GM12878 (cell line): ENCODE results near the gene RASGRP2. TPM values are rescaled to one million over a fixed set of nuclear protein-coding genes. Genes with fewer than 3 reads are reported as not detected.
A peak's percentile ranks its signal among the peaks of the same experiment; 100 is the strongest.

Experiments
- ATAC-seq: fragments of 200-7000 bp; cut with Tn5 transposase; 3 replicates; pipeline ENCODE4 v1.9.1; 2020; ENCODE audit warnings: mild to moderate bottlenecking, moderate library complexity
- BruUV-seq: library from RNA; stranded (reverse); fragments of 400-500 nt; replicated peaks from 2 replicates; lab custom pipeline; 2021; lab: Mats Ljungman, UMichigan
- CTCF ChIA-PET: fragments of 300-600 bp; sonication (Branson Sonifier 250); formaldehyde crosslinking; extraction: SDS; loops from one replicate; lab custom pipeline; 2021; ENCODE audit warnings: inconsistent platforms; lab: Yijun Ruan, JAX
- POLR2A ChIA-PET: fragments of 350-600 bp; formaldehyde crosslinking; extraction: SDS; loops from one replicate; lab custom pipeline; 2021; ENCODE audit warnings: inconsistent platforms; lab: Charles Lee
- RAD21 ChIA-PET: fragments of 300-600 bp; sonication (Branson Sonifier 250); formaldehyde crosslinking; loops from one replicate; lab custom pipeline; 2023; ENCODE audit warnings: antibody characterized with exemption; ENCODE audit not compliant: unreplicated experiment; lab: Charles Lee
- SMC1A ChIA-PET: fragments of 300-600 bp; sonication (Branson Sonifier 250); formaldehyde crosslinking; loops from one replicate; lab custom pipeline; 2023; ENCODE audit not compliant: unreplicated experiment, uncharacterized antibody; lab: Charles Lee
- DNase-seq: peaks from one replicate; pipeline ENCODE4 v3.0.0-alpha.2; 2011; ENCODE audit warnings: low read depth, low spot score
- FAIRE-seq: peaks from 3 replicates; lab custom pipeline; 2011; peaks lifted over from hg19 to GRCh38; lab: Jason Lieb, UNC
- H2AFZ ChIP-seq: 2 replicates; pipeline ENCODE4 v1.6.0; 2011; ENCODE audit warnings: low read depth, low read length, control low read depth; ENCODE audit not compliant: control insufficient read depth
- H3K27ac ChIP-seq: 2 replicates; pipeline ENCODE4 v1.5.1; 2011; ENCODE audit warnings: control low read depth; ENCODE audit not compliant: control insufficient read depth, insufficient read depth
- H3K27me3 ChIP-seq, 2 experiments: replicated peaks in 1 of 2; 2 replicates each; pipeline versions ENCODE4 v1.6.0 to v1.6.1; 2011; ENCODE audit warnings: low read length in 1 of 2; ENCODE audit not compliant: control insufficient read depth in 2 of 2, insufficient read depth in 2 of 2
- H3K36me3 ChIP-seq, 2 experiments: 2 replicates each; pipeline ENCODE4 v1.5.1; 2011; ENCODE audit warnings: low read length in 1 of 2; ENCODE audit not compliant: control insufficient read depth in 2 of 2, insufficient read depth in 2 of 2
- H3K4me1 ChIP-seq: 2 replicates; pipeline ENCODE4 v1.6.1; 2011; ENCODE audit warnings: mild to moderate bottlenecking, low read length, moderate library complexity, mixed read lengths; ENCODE audit not compliant: control insufficient read depth, insufficient read depth
- H3K4me2 ChIP-seq: 2 replicates; pipeline ENCODE4 v1.6.0; 2011; ENCODE audit warnings: control low read depth; ENCODE audit not compliant: control insufficient read depth, insufficient read depth
- H3K4me3 ChIP-seq: fragments of 200-600 bp; sonication (generic); 2 replicates; pipeline ENCODE4 v1.5.1; 2016
- H3K79me2 ChIP-seq: 2 replicates; pipeline ENCODE4 v1.6.0; 2011; ENCODE audit warnings: low read length; ENCODE audit not compliant: control insufficient read depth, insufficient read depth
- H3K9ac ChIP-seq: 2 replicates; pipeline ENCODE4 v1.8.0; 2011; ENCODE audit warnings: low read length, control low read depth, mixed read lengths; ENCODE audit not compliant: control insufficient read depth, insufficient read depth
- H3K9me3 ChIP-seq: replicated peaks from 3 replicates; pipeline ENCODE4 v1.5.1; 2011; ENCODE audit warnings: mild to moderate bottlenecking, low read length; ENCODE audit not compliant: control insufficient read depth, insufficient read depth
- H4K20me1 ChIP-seq: 2 replicates; pipeline ENCODE4 v1.6.0; 2011; ENCODE audit not compliant: control insufficient read depth, insufficient read depth
- ASH2L ChIP-seq: fragments of 300-600, 200-600 bp; sonication (generic); IDR thresholded peaks from 2 replicates; pipeline ENCODE4 v1.6.1; 2017; ENCODE audit warnings: low read depth, mild to moderate bottlenecking, borderline replicate concordance
- HDGF ChIP-seq: fragments of 450-650 bp; IDR thresholded peaks from 2 replicates; pipeline ENCODE4 v1.6.1; 2016; ENCODE audit warnings: antibody characterized with exemption
- NR2C1 ChIP-seq: fragments of 450-650 bp; IDR thresholded peaks from 2 replicates; pipeline ENCODE4 v1.6.1; 2017; ENCODE audit warnings: antibody characterized with exemption, mild to moderate bottlenecking, moderate library complexity
- POLR2A ChIP-seq: IDR thresholded peaks from 2 replicates; pipeline ENCODE4 v1.6.1; 2011; ENCODE audit warnings: low read depth, mild to moderate bottlenecking, low read length
- POLR2AphosphoS2 ChIP-seq: IDR thresholded peaks from 2 replicates; pipeline ENCODE4 v1.6.1; 2011; ENCODE audit warnings: low read depth, mild to moderate bottlenecking, low read length, improper control_type of control experiment, moderate library complexity
- POLR2AphosphoS5 ChIP-seq: IDR thresholded peaks from 2 replicates; pipeline ENCODE4 v1.6.1; 2011; ENCODE audit warnings: mild to moderate bottlenecking, low read length, inconsistent platforms
- RAD21 ChIP-seq: IDR thresholded peaks from 2 replicates; pipeline ENCODE4 v1.6.1; 2011; ENCODE audit warnings: mild to moderate bottlenecking, low read depth, low read length, moderate library complexity; ENCODE audit not compliant: insufficient read depth
- SMC3 ChIP-seq: IDR thresholded peaks from 2 replicates; pipeline ENCODE4 v1.6.1; 2011; ENCODE audit warnings: low read length, improper control_type of control experiment, borderline replicate concordance
- WGBS: methylation state at CpG from one replicate; pipeline ENCODE4 v1.1.6; 2016; ENCODE audit warnings: low lambda C conversion rate; ENCODE audit not compliant: insufficient replicate concordance, insufficient coverage; ENCODE audit errors: missing lambda C conversion rate; 5-methylcytosine and 5-hydroxymethylcytosine counted together
- in situ Hi-C: fragments of 300-500 bp; cut with MboI; formaldehyde crosslinking; loops from 9 replicates; pipeline ENCODE4 v1.14.3; 2018; ENCODE audit warnings: mixed read lengths
- intact Hi-C: fragments of 100-400 bp; cut with micrococcal nuclease; formaldehyde crosslinking; loops from one replicate; pipeline ENCODE4 v1.14.2; 2022; ENCODE audit not compliant: unreplicated experiment
- polyA plus RNA-seq, 11 experiments: library from polyadenylated mRNA; depleted of rRNA in 4 of 11; unstranded in 6 of 11; stranded (reverse) in 5 of 11; fragments of >200 nt; fragmentation: Nextera tagmentation in 4 of 11; fragmentation: Illumina TruSeq in 1 of 11; extraction: Ambion mirVana in 4 of 11; extraction: Trizol in 1 of 11; gene quantifications; 1 replicate in 1 of 11; 2 replicates in 10 of 11; pipeline versions ENCODE4 v1.2.1 to v1.2.3, GENCODE V29; 2011 to 2016; ENCODE audit warnings: inconsistent platforms in 2 of 11, missing spikeins in 2 of 11, low read depth in 1 of 11
- total RNA-seq, 4 experiments: library from RNA; depleted of rRNA in 3 of 4; stranded (reverse); fragments of >200 nt in 3 of 4; fragmentation: Illumina TruSeq in 1 of 4; extraction: Trizol in 1 of 4; gene quantifications; 2 replicates each; pipeline versions ENCODE4 v1.2.1 to v1.2.3, GENCODE V29; 2013 to 2021
- TF ChIP-seq, protein P1 (sequence below), 3 experiments: IDR thresholded peaks in 2 of 3; conservative IDR thresholded peaks in 1 of 3; 2 replicates each; pipeline ENCODE4 v1.5.1; 2011; ENCODE audit warnings: low read depth in 3 of 3, low read length in 3 of 3, mild to moderate bottlenecking in 3 of 3, control low read depth in 2 of 3, moderate library complexity in 2 of 3, inconsistent platforms in 1 of 3, mixed read lengths in 1 of 3; ENCODE audit not compliant: control insufficient read depth in 2 of 3, insufficient read depth in 1 of 3; ENCODE audit errors: extremely low read depth in 1 of 3

The RASGRP2 gene
- total and polyA plus RNA-seq, 10 of the 15 experiments (the other 5 are each of a cell fraction or from before 2014, with no cell fraction given), result 0.26 to 9.0 (median 5.4) TPM

DNA sequence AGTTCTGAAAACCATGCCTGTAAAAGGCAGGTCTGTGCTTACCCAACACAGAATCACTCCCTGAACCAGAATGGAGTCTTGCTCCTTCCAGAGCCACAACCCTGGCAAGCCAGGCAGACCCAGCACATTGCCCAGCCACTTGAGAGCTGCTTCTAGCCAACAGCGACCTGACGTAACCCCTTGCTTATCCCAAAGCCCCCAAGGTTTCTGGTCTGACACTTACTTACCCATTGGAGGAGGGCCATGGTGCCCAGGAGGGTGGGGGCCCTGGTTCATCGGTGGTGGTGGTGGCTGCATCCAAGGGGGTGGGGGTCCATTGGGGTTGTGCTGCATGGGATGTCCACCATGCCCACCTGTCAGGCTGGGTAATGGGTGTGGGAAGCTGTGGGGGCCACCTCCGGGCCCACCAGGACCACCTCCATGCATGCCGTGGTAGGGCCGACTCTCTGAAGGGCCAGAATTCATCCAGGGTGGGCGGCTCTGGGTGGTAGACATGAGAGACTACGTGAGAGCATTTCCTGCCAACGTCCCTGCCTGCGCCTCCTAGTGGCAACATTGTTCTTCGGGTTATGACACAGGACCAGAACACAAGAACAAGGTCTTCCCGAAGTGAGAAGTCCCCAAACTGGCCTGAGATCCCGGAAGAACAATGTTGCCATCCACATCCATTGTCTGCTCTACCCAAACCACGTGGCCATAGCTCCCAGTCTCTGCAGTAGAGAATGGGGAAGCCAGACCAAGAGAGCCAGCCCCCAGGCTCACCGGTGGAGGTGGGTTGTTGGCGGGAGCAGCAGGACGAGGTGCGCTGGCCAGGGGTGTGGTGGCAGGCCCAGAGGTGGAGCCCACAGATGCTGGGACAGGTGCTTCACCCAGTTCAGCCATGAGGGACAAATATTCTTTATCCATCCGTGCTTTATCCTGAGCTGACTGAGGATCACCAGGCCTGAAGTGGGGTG lies 23.7 kb upstream of the RASGRP2 start:
- H4K20me1 ChIP-seq, result peaks cover 28% of the 10 kb centered on the region
- TF ChIP-seq HDGF (peak; percentile 55; the same call in 1 of the 2 replicates), RAD21 (0 out of 2 replicates have a peak, but pooled peaks have one; percentile 34), POLR2AphosphoS2 (peak; percentile 43; the same call in 1 of the 2 replicates), POLR2AphosphoS5 (peak; percentile 75; the same call in 1 of the 2 replicates), POLR2A (peak; percentile 70), NR2C1 (no peak), ASH2L (no peak), SMC3 (peak; percentile 27; the same call in 1 of the 2 replicates)
- TF ChIP-seq, protein P1, sequence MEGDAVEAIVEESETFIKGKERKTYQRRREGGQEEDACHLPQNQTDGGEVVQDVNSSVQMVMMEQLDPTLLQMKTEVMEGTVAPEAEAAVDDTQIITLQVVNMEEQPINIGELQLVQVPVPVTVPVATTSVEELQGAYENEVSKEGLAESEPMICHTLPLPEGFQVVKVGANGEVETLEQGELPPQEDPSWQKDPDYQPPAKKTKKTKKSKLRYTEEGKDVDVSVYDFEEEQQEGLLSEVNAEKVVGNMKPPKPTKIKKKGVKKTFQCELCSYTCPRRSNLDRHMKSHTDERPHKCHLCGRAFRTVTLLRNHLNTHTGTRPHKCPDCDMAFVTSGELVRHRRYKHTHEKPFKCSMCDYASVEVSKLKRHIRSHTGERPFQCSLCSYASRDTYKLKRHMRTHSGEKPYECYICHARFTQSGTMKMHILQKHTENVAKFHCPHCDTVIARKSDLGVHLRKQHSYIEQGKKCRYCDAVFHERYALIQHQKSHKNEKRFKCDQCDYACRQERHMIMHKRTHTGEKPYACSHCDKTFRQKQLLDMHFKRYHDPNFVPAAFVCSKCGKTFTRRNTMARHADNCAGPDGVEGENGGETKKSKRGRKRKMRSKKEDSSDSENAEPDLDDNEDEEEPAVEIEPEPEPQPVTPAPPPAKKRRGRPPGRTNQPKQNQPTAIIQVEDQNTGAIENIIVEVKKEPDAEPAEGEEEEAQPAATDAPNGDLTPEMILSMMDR (IDR thresholded peaks at IDR 0.05 in 2 of 3, conservative IDR thresholded peaks at IDR 0.05 in 1 of 3; ENCODE audit: control insufficient read depth in 2 of 3, extremely low read depth in 1 of 3, insufficient read depth in 1 of 3, low read depth in 3 of 3, low read length in 3 of 3), result peak; percentile 55 to 84 (median 72)
- no peak for DNase-seq
- no peak overlapping the region for H3K27ac ChIP-seq
- no peaks in the 10 kb centered on the region for H3K27me3 ChIP-seq
- peaks cover 23% of the 10 kb centered on the region for H3K79me2 ChIP-seq
- no peak overlapping the region for H2AFZ ChIP-seq
- no peaks in the 10 kb centered on the region for H3K9me3 ChIP-seq
- ChIA-PET RAD21 (no interaction called here), POLR2A (no interaction called here), SMC1A (no interaction called here), CTCF (interaction anchor here (1.1 to 1.9 kb wide), 4 partner anchors 18 to 126 kb away, joined by 3 to 6 read pairs (median 4); no protein-coding TSS in a partner anchor)
- H3K4me3 ChIP-seq, result no peak overlapping the region
- 49% methylated on average over 19 of the region's 19 CpGs for WGBS
- in situ Hi-C loops, result no loop called here
- no peak for FAIRE-seq
- peak; percentile 56 for ATAC-seq
- intact Hi-C loops, result loop anchor here (2.0 kb wide), 1 partner anchor 25 kb away; no protein-coding TSS in a partner anchor
- H3K4me2 ChIP-seq, result no peak overlapping the region
- no peak overlapping the region for H3K9ac ChIP-seq
- no TSS peak for BruUV-seq
- peaks cover 24% of the 10 kb centered on the region for H3K4me1 ChIP-seq
- peaks cover 52 to 61% of the 10 kb centered on the region in 2 experiments for H3K36me3 ChIP-seq
